HepG2 (cell line): Measurements from ENCODE around the gene CNTD1. TPM values are rescaled to one million over a fixed set of nuclear protein-coding genes. Genes with fewer than 3 reads are reported as not detected.

Experiments
- CSRNP1 ChIP-seq: sonication (generic); formaldehyde crosslinking; IDR thresholded peaks from 2 replicates; pipeline ENCODE4 v1.8.1; 2023; ENCODE audit warnings: mild to moderate bottlenecking, missing genetic modification reagents
- FOXK2 ChIP-seq: fragments of 450-650 bp; IDR thresholded peaks from 2 replicates; pipeline ENCODE4 v1.6.1; 2016
- HNF4A ChIP-seq: sonication (generic); formaldehyde crosslinking; IDR thresholded peaks from 2 replicates; pipeline ENCODE4 v1.4.0; 2020; ENCODE audit warnings: missing genetic modification reagents
- HOXD1 ChIP-seq: sonication (generic); formaldehyde crosslinking; IDR thresholded peaks from 2 replicates; pipeline ENCODE4 v1.5.0; 2020; ENCODE audit warnings: missing genetic modification reagents
- KMT2B ChIP-seq: IDR thresholded peaks from 2 replicates; pipeline ENCODE4 v1.6.1; 2016; ENCODE audit warnings: missing genetic modification reagents, missing compliant biosample characterization
- MAFK ChIP-seq, 2 experiments: IDR thresholded peaks in 1 of 2; conservative IDR thresholded peaks in 1 of 2; 2 replicates each; pipeline ENCODE4 v1.6.1; 2011; ENCODE audit warnings: improper control_type of control experiment in 2 of 2, low read length in 2 of 2
- MTF1 ChIP-seq: sonication (generic); formaldehyde crosslinking; IDR thresholded peaks from 2 replicates; pipeline ENCODE4 v1.5.0; 2020; ENCODE audit warnings: missing genetic modification reagents
- NFATC3 ChIP-seq: sonication (generic); formaldehyde crosslinking; IDR thresholded peaks from 2 replicates; pipeline ENCODE4 v1.5.1; 2020; ENCODE audit warnings: mild to moderate bottlenecking, missing genetic modification reagents
- NFRKB ChIP-seq: fragments of 450-650 bp; IDR thresholded peaks from 2 replicates; pipeline ENCODE4 v1.6.1; 2017
- PRPF4 ChIP-seq: fragments of 200-400 bp; formaldehyde crosslinking; IDR thresholded peaks from 2 replicates; pipeline ENCODE4 v1.6.1; 2016; ENCODE audit warnings: low read length, low read depth; ENCODE audit not compliant: poor library complexity, severe bottlenecking
- SIN3A ChIP-seq: IDR thresholded peaks from 2 replicates; pipeline ENCODE4 v1.6.1; 2011; ENCODE audit warnings: low read depth, mild to moderate bottlenecking, control low read depth, low read length, borderline replicate concordance
- TRIM24 ChIP-seq: sonication (generic); formaldehyde crosslinking; IDR thresholded peaks from 2 replicates; pipeline ENCODE4 v1.8.0; 2022; ENCODE audit warnings: mild to moderate bottlenecking, missing genetic modification reagents
- ZNF232 ChIP-seq: sonication (generic); formaldehyde crosslinking; IDR thresholded peaks from 2 replicates; pipeline ENCODE4 v1.4.0; 2020; ENCODE audit warnings: missing genetic modification reagents, borderline replicate concordance
- ZNF574 ChIP-seq: sonication (generic); formaldehyde crosslinking; IDR thresholded peaks from 2 replicates; pipeline ENCODE4 v1.4.0; 2020; ENCODE audit warnings: missing genetic modification reagents
- ZNF709 ChIP-seq: sonication (generic); formaldehyde crosslinking; IDR thresholded peaks from 2 replicates; pipeline ENCODE4 v1.5.0; 2020; ENCODE audit warnings: mild to moderate bottlenecking, missing genetic modification reagents
- ZSCAN12 ChIP-seq: sonication (generic); formaldehyde crosslinking; IDR thresholded peaks from 2 replicates; pipeline ENCODE4 v1.9.0; 2021; ENCODE audit warnings: mild to moderate bottlenecking, missing genetic modification reagents
- ZSCAN22 ChIP-seq: sonication (generic); formaldehyde crosslinking; IDR thresholded peaks from 2 replicates; pipeline ENCODE4 v1.4.0; 2020; ENCODE audit warnings: mild to moderate bottlenecking, missing genetic modification reagents
- polyA plus RNA-seq, 8 experiments: library from polyadenylated mRNA; depleted of rRNA in 3 of 8; stranded (reverse) in 7 of 8; unstranded in 1 of 8; fragments of >200 nt; fragmentation: Illumina TruSeq in 4 of 8; extraction: Trizol in 4 of 8; gene quantifications; 2 replicates each; pipeline versions ENCODE4 v1.2.1 to v1.2.3, GENCODE V29; 2011 to 2016; ENCODE audit warnings: low read depth in 4 of 8, missing spikeins in 1 of 8, mixed read lengths in 1 of 8; ENCODE audit not compliant: insufficient read depth in 1 of 8
- total RNA-seq, 5 experiments: library from RNA; depleted of rRNA; stranded (reverse); fragments of >200 nt; fragmentation: Illumina TruSeq; extraction: Trizol; gene quantifications; 2 replicates each; pipeline ENCODE4 v1.2.3, GENCODE V29; 2016; ENCODE audit warnings: low read depth in 1 of 5
- TF ChIP-seq, protein P1 (sequence below): sonication (generic); formaldehyde crosslinking; IDR thresholded peaks from 2 replicates; pipeline ENCODE4 v1.5.0; 2020; ENCODE audit warnings: missing genetic modification reagents

CNTD1 gene
- total and polyA plus RNA-seq, 2 of the 13 experiments (the other 11 are each of a cell fraction or from before 2014, with no cell fraction given), result 0.11 to 0.15 TPM

- TF ChIP-seq TRIM24 (CRISPR knock-in tag) (no peak), PRPF4 (no peak), CSRNP1 (CRISPR knock-in tag) (no peak), HNF4A (CRISPR knock-in tag) (no peak), HOXD1 (CRISPR knock-in tag) (no peak), ZNF574 (CRISPR knock-in tag) (peak; percentile 75), SIN3A (no peak), MAFK (conservative IDR thresholded peaks at IDR 0.05 in 1 of 2, IDR thresholded peaks at IDR 0.05 in 1 of 2; ENCODE audit: low read length in 2 of 2) (peak; percentile 23 to 42; a peak in 1 of 4 replicates), MTF1 (CRISPR knock-in tag) (no peak), FOXK2 (no peak), ZSCAN22 (CRISPR knock-in tag) (no peak), ZSCAN12 (CRISPR knock-in tag) (no peak), NFRKB (no peak), ZNF232 (CRISPR knock-in tag) (no peak), ZNF709 (CRISPR knock-in tag) (no peak), NFATC3 (CRISPR knock-in tag) (no peak), KMT2B (CRISPR knock-in tag) (no peak)
- TF ChIP-seq, protein P1, sequence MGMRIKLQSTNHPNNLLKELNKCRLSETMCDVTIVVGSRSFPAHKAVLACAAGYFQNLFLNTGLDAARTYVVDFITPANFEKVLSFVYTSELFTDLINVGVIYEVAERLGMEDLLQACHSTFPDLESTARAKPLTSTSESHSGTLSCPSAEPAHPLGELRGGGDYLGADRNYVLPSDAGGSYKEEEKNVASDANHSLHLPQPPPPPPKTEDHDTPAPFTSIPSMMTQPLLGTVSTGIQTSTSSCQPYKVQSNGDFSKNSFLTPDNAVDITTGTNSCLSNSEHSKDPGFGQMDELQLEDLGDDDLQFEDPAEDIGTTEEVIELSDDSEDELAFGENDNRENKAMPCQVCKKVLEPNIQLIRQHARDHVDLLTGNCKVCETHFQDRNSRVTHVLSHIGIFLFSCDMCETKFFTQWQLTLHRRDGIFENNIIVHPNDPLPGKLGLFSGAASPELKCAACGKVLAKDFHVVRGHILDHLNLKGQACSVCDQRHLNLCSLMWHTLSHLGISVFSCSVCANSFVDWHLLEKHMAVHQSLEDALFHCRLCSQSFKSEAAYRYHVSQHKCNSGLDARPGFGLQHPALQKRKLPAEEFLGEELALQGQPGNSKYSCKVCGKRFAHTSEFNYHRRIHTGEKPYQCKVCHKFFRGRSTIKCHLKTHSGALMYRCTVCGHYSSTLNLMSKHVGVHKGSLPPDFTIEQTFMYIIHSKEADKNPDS (CRISPR knock-in tag), result no peak
These were observed 21.4 kb downstream of the CNTD1 start (continued) for GRCh38 chr17:42819939-42820535.
